ENCODE data around the gene SYT11. TPM values are rescaled to one million over a fixed set of nuclear protein-coding genes. Genes with fewer than 3 reads are reported as not detected.

The SYT11 gene
- total and polyA plus RNA-seq, 10 of the 15 experiments (the other 5 are each of a cell fraction or from before 2014, with no cell fraction given): 7.7 to 21.2 (median 13.5) TPM

DNA sequence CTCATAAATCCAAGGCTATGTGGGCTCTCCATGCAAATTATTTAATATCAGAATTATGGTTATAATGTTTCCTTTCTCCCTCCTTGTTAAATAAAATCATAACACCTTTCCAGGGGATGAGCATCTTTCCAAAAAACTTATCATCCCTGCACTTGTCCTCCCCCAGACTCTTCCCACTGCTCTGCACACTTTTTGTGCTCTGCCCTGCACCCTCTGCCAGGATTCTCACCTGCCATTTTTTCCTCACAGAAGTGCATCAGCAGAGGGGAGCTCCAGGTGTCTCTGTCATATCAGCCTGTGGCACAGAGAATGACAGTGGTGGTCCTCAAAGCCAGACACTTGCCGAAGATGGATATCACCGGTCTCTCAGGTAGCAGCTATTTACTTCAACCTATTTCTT, 20.9 kb downstream of the SYT11 start:
- H3K79me2 ChIP-seq (ENCODE audit: control insufficient read depth, insufficient read depth, low read length): no peaks in the 10 kb centered on the region
- ChIA-PET CTCF (interaction anchor here (0.6 kb wide), 1 partner anchor 568 kb away, joined by 3 read pairs; no protein-coding TSS in a partner anchor), POLR2A (no interaction called here), SMC1A (ENCODE audit: uncharacterized antibody, unreplicated experiment) (no interaction called here), RAD21 (ENCODE audit: unreplicated experiment) (no interaction called here)
- H3K27ac ChIP-seq (ENCODE audit: control insufficient read depth, insufficient read depth): no peak overlapping the region
- H3K36me3 ChIP-seq (ENCODE audit: control insufficient read depth in 2 of 2, insufficient read depth in 2 of 2, low read length in 1 of 2): no peaks in the 10 kb centered on the region; a peak in 2 of 4 replicates
- H2AFZ ChIP-seq (ENCODE audit: control insufficient read depth, low read depth, low read length): no peak overlapping the region
- H3K9me3 ChIP-seq (replicated peaks; ENCODE audit: control insufficient read depth, insufficient read depth, low read length): no peaks in the 10 kb centered on the region
- peaks cover 7% of the 10 kb centered on the region for H3K4me1 ChIP-seq (ENCODE audit: control insufficient read depth, insufficient read depth, low read length)
- no peak overlapping the region for H3K9ac ChIP-seq (ENCODE audit: control insufficient read depth, insufficient read depth, low read length)
- no peaks in the 10 kb centered on the region for H4K20me1 ChIP-seq (ENCODE audit: control insufficient read depth, insufficient read depth)
- no TSS peak for BruUV-seq (replicated peaks)
- WGBS (ENCODE audit: insufficient coverage, insufficient replicate concordance, low lambda C conversion rate, missing lambda C conversion rate): 100% methylated on average over 2 of the region's 2 CpGs
- DNase-seq (ENCODE audit: low read depth, low spot score): no peak
- no peaks in the 10 kb centered on the region for H3K27me3 ChIP-seq (replicated peaks in 1 of 2; ENCODE audit: control insufficient read depth in 2 of 2, insufficient read depth in 2 of 2, low read length in 1 of 2)
- FAIRE-seq: no peak
- no peak overlapping the region for H3K4me3 ChIP-seq
- no peak overlapping the region for H3K4me2 ChIP-seq (ENCODE audit: control insufficient read depth, insufficient read depth)
- intact Hi-C loops (cut with micrococcal nuclease; ENCODE audit: unreplicated experiment) (no loop called here), in situ Hi-C loops (cut with MboI) (no loop called here)
- no peak for ATAC-seq
- TF ChIP-seq, protein P1, sequence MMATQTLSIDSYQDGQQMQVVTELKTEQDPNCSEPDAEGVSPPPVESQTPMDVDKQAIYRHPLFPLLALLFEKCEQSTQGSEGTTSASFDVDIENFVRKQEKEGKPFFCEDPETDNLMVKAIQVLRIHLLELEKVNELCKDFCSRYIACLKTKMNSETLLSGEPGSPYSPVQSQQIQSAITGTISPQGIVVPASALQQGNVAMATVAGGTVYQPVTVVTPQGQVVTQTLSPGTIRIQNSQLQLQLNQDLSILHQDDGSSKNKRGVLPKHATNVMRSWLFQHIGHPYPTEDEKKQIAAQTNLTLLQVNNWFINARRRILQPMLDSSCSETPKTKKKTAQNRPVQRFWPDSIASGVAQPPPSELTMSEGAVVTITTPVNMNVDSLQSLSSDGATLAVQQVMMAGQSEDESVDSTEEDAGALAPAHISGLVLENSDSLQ (IDR thresholded peaks at IDR 0.05): no peak
- TF ChIP-seq PAX8 (IDR thresholded peaks at IDR 0.05) (no peak), STAT3 (IDR thresholded peaks at IDR 0.05; ENCODE audit: low read depth, low read length) (no peak), CHD2 (IDR thresholded peaks at IDR 0.05; ENCODE audit: borderline replicate concordance, low read depth, low read length) (no peak), ZZZ3 (IDR thresholded peaks at IDR 0.05; ENCODE audit: control insufficient read depth, insufficient read length, low read depth) (no peak), NFYA (IDR thresholded peaks at IDR 0.05; ENCODE audit: borderline replicate concordance, low read depth, low read length) (no peak), GABPA (IDR thresholded peaks at IDR 0.05; ENCODE audit: low read depth) (no peak), POLR2A (IDR thresholded peaks at IDR 0.05; ENCODE audit: low read depth, low read length) (no peak), FOXK2 (IDR thresholded peaks at IDR 0.05) (no peak), NBN (IDR thresholded peaks at IDR 0.05) (no peak), SIX5 (IDR thresholded peaks at IDR 0.05; ENCODE audit: low read depth, low read length, severe bottlenecking) (no peak), BHLHE40 (IDR thresholded peaks at IDR 0.05; ENCODE audit: borderline replicate concordance in 1 of 2, low read depth in 2 of 2, low read length in 1 of 2) (no peak), TCF3 (IDR thresholded peaks at IDR 0.05; ENCODE audit: borderline replicate concordance, insufficient read depth, low read depth, low read length) (no peak)
- TF ChIP-seq, protein P2, sequence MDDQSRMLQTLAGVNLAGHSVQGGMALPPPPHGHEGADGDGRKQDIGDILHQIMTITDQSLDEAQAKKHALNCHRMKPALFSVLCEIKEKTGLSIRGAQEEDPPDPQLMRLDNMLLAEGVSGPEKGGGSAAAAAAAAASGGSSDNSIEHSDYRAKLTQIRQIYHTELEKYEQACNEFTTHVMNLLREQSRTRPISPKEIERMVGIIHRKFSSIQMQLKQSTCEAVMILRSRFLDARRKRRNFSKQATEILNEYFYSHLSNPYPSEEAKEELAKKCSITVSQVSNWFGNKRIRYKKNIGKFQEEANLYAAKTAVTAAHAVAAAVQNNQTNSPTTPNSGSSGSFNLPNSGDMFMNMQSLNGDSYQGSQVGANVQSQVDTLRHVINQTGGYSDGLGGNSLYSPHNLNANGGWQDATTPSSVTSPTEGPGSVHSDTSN (IDR thresholded peaks at IDR 0.05; ENCODE audit: insufficient replicate concordance, low read depth, low read length): no peak
- TF ChIP-seq, protein P3, sequence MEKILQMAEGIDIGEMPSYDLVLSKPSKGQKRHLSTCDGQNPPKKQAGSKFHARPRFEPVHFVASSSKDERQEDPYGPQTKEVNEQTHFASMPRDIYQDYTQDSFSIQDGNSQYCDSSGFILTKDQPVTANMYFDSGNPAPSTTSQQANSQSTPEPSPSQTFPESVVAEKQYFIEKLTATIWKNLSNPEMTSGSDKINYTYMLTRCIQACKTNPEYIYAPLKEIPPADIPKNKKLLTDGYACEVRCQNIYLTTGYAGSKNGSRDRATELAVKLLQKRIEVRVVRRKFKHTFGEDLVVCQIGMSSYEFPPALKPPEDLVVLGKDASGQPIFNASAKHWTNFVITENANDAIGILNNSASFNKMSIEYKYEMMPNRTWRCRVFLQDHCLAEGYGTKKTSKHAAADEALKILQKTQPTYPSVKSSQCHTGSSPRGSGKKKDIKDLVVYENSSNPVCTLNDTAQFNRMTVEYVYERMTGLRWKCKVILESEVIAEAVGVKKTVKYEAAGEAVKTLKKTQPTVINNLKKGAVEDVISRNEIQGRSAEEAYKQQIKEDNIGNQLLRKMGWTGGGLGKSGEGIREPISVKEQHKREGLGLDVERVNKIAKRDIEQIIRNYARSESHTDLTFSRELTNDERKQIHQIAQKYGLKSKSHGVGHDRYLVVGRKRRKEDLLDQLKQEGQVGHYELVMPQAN (conservative IDR thresholded peaks at IDR 0.05): no peak
- TF ChIP-seq, protein P4, sequence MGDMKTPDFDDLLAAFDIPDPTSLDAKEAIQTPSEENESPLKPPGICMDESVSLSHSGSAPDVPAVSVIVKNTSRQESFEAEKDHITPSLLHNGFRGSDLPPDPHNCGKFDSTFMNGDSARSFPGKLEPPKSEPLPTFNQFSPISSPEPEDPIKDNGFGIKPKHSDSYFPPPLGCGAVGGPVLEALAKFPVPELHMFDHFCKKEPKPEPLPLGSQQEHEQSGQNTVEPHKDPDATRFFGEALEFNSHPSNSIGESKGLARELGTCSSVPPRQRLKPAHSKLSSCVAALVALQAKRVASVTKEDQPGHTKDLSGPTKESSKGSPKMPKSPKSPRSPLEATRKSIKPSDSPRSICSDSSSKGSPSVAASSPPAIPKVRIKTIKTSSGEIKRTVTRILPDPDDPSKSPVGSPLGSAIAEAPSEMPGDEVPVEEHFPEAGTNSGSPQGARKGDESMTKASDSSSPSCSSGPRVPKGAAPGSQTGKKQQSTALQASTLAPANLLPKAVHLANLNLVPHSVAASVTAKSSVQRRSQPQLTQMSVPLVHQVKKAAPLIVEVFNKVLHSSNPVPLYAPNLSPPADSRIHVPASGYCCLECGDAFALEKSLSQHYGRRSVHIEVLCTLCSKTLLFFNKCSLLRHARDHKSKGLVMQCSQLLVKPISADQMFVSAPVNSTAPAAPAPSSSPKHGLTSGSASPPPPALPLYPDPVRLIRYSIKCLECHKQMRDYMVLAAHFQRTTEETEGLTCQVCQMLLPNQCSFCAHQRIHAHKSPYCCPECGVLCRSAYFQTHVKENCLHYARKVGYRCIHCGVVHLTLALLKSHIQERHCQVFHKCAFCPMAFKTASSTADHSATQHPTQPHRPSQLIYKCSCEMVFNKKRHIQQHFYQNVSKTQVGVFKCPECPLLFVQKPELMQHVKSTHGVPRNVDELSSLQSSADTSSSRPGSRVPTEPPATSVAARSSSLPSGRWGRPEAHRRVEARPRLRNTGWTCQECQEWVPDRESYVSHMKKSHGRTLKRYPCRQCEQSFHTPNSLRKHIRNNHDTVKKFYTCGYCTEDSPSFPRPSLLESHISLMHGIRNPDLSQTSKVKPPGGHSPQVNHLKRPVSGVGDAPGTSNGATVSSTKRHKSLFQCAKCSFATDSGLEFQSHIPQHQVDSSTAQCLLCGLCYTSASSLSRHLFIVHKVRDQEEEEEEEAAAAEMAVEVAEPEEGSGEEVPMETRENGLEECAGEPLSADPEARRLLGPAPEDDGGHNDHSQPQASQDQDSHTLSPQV (IDR thresholded peaks at IDR 0.05): no peak

Measured in GM12878 (cell line).